Gastrocnemius medialis (tissue), 4 donors: Measurements from ENCODE around the gene DHRS12.

Experiments
- CTCF ChIP-seq, 5 experiments: fragments of 450-650 bp in 3 of 5; fragments of 200-600 bp in 2 of 5; sonication (generic) in 2 of 5; IDR thresholded peaks in 4 of 5; conservative IDR thresholded peaks in 1 of 5; 1 replicate in 4 of 5; 2 replicates in 1 of 5; pipeline ENCODE4 v1.5.1; 2016 to 2019; ENCODE audit warnings: antibody characterized with exemption in 5 of 5, mild to moderate bottlenecking in 3 of 5, moderate library complexity in 3 of 5
- POLR2A ChIP-seq, 2 donors: fragments of 450-650 bp; IDR thresholded peaks; one replicate each; pipeline ENCODE4 v1.6.1; 2017; ENCODE audit warnings: antibody characterized with exemption in 2 of 2, mild to moderate bottlenecking in 2 of 2, moderate library complexity in 2 of 2

GRCh38 chr13:51769455-51770127 lies 34.4 kb downstream of the DHRS12 start:
- TF ChIP-seq CTCF (IDR thresholded peaks at IDR 0.05 in 4 of 5, conservative IDR thresholded peaks at IDR 0.05 in 1 of 5): no peak
- no peak for TF ChIP-seq POLR2A (IDR thresholded peaks at IDR 0.05)
